Measurements from ENCODE around the gene AGAP1.

AGAP1 gene

DNA sequence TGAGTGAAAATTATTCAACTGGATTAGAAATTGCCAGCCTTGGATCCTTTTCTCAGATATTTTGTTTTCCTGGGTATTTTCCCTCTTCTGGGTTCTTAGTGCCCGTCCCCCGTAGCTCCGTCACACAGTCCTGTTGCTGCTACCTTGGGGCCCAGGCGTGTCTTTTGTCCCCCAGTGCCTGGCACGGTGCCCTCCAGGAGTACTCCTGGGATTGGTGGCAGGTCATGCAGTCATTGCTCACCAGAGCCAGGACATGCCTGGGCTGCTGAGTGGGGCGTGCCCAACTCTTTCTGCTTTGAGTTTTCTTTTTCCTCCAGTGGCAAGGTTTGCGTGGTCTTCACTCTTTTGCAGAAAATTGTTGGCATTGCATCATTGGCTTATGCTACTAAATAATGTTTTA is 275.2 kb downstream of the AGAP1 start:
- no peak for DNase-seq (ENCODE audit: low spot score)

- no peak for DNase-seq (ENCODE audit: low spot score)
Observed at GRCh38 chr2:235770909-235771820, 277.3 kb downstream of the AGAP1 start.

GRCh38 chr2:235773188-235773928 is 279.5 kb downstream of the AGAP1 start:
- no peak for DNase-seq (ENCODE audit: low spot score)

DNA sequence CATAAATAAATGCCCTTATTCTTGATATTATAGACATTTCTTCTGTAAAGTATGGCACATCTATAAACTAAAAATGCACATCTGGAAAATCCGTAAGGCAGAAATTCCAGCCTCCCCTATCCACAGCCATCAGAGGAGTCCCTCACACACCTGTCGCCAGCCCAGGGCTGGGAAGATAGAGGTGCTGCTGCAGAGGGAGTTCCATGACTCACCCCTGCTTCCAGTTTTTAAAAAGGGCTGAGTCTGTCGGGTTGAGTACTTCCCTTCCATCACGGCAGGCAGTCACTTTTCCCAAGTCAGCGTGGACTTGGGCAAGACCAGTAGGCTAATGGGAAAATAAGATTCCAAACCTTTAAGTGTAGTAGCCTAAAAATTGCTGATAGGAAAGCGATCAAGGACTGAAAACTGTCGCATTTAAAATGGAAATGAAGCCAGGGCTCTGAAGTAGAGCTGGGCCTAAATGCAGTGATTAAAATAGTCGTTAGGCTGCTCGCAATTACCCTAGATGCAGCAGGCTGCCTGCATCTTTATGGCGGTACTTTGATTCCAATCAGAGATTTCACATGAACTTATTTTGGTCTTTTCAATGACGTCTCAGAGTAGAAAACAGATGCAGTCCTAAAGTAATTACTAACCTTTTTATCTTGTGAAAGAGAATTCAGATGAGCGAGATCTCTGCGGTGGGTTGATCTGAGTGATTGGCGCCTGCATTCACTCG is 280.5 kb downstream of the AGAP1 start:
- no peak for DNase-seq (ENCODE audit: low spot score)

DNA sequence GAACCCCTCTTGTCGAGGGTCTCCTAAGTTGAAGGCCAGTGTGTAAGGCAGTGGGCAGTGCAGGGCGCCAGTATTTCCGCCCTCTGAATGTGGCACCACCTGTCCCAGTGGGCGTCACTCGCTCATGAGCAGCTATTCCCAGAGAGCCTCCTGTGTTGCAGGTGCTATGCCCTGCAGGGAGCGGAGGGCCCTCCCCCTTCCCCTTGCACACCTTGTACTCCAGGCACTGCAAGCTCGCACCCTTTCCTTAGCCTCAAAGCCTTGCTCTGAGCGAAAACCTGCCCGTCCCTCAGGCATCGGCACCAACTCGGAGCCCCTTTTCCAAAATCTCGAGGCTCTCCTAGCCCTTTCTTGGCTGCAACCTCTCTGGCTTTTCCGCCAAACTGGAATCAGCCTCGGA is 282.7 kb downstream of the AGAP1 start:
- DNase-seq (ENCODE audit: low spot score): no peak

- peak; percentile 75 for DNase-seq (ENCODE audit: low spot score)
Observed at GRCh38 chr2:235779444-235779896, 285.6 kb downstream of the AGAP1 start.

GRCh38 chr2:235780401-235780800 is 286.6 kb downstream of the AGAP1 start:
- no peak for DNase-seq (ENCODE audit: low spot score)

DNA sequence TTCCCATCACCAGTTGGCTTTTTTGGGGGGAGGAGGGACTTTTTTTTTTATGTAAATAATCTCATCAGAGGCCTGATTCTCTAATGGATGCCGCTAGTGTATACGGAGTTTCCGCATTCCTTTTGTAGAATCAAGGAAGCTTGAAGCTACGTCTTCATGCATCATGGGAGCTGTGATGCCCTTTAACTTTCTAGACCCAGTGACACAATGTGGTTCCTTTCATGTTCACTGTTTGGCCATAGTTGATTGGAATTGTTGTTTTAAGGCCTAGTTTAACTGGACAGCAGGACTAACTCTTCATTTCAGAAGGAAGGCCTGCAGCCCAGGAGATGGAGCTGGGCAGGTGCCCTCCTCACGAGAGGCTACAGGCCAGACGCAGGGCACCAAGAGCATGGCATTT is 287.9 kb downstream of the AGAP1 start:
- DNase-seq (ENCODE audit: low spot score): no peak

- DNase-seq (ENCODE audit: low spot score): no peak
Observed at GRCh38 chr2:235784788-235785187, 290.9 kb downstream of the AGAP1 start.

- no peak for DNase-seq (ENCODE audit: low spot score)
Observed at GRCh38 chr2:235789552-235789951, 295.7 kb downstream of the AGAP1 start.

GRCh38 chr2:235793163-235793752 is 299.4 kb downstream of the AGAP1 start:
- peak; percentile 27 for DNase-seq (ENCODE audit: low spot score)

DNA sequence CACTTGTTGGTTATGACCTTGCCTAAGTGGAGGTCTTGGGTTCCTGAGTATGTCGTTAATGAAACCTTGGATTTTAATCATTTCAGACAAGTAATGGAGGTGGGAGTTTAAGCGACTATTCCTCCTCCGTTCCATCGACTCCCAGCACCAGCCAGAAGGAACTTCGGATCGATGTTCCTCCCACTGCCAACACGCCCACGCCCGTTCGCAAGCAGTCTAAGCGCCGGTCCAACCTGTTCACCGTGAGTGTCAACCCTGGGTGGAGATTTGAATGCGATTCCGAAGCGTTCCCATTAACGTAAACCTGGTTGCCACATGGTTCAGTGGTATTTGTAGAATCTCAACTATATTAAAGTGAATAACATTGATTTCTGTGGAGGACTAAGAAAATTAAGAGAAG is 305.4 kb downstream of the AGAP1 start:
- no peak for DNase-seq (ENCODE audit: low spot score)

GRCh38 chr2:235802542-235802941 is 308.7 kb downstream of the AGAP1 start:
- DNase-seq (ENCODE audit: low spot score): no peak

DNA sequence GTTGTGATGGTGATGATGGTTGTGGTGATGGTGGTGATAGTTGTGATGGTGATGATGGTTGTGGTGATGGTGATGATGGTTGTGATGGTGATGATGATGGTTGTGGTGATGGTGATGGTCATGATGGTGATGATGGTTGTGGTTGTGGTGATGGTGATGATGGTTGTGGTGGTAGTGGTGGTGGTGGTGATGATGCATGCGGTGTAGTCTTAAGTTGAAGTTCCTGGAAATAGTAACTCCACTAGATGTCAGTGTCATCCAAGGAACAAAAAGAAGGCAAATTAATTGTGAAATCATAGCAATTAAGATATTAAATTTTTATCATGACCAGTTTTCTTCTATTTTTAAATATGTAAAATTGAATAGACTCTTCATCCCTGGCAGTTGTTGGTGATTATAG is 309.2 kb downstream of the AGAP1 start:
- DNase-seq (ENCODE audit: low spot score): no peak

DNA sequence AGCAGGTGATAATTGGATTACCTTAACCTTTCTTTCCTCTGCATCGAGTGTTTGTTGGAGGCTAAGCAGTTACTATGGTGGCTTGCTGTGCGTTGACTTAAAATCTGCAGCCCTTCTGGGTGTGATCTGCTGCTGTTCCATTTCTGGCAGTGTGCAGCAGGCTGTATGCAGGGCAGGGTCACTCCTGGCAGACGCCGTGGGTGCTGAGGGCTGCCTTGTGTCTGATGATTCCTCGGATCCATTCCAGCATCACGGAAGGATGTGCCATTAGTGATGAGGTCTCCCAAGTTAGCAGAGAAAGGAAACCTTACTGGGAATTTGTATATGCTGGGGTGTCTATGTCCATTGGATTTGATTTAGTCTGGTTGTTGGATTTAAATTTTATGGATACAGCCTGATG is 310.8 kb downstream of the AGAP1 start:
- DNase-seq (ENCODE audit: low spot score): no peak

DNA sequence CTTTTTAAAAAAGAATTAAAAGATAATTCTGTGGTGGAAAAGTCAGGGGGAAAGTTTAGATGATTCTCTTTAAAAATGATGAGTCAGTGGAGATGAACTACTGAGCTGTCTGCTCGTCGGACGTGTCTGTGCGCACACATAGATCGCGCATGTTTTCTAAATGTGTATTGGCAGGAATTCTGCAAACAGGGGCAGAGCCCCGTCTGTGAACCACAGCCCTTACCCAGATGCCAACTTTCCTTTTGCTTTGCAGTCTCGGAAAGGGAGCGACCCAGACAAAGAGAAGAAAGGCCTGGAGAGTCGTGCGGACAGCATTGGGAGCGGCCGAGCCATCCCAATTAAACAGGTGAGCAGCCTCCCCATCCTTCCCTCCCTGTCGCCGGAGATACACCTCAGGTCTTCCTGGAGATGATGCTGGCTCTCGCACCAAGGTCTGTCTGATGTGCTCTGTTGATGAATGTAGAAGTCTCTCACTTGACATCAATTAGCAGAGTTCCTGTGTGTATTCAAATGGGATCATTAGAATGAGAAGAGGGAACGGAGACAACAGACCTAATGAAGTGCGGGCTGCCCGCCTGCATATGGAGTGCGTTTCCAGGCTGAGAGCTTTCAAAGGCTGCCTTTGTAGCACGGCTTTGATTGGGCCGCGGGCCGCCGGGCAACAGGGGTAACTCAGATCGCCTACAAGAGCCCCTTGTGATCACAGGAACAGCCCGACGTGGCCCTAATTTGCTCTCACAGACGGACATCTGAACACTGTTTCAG is 313.3 kb downstream of the AGAP1 start:
- DNase-seq (ENCODE audit: low spot score): no peak

GRCh38 chr2:235808366-235808765 is 314.5 kb downstream of the AGAP1 start:
- DNase-seq (ENCODE audit: low spot score): no peak

DNA sequence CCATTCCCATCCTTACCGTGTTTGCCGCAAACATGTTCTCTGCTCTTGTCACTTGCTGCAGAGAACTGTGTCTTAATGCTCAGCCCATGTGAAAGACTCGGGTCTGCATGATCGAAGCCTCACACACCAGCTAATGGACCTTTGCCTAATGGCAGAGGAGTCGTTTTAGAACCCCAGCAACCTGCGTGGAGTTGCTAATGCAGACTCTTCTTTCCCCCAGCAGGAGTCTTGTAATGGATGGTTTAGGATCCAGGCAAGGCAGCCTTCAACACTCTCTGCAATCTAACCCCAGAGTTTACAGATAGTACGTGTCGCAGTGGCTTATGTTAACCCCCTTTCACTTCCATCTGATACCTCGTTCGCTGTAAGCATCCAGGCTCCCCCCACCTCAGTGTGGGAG is 316.4 kb downstream of the AGAP1 start:
- no peak for DNase-seq (ENCODE audit: low spot score)

DNA sequence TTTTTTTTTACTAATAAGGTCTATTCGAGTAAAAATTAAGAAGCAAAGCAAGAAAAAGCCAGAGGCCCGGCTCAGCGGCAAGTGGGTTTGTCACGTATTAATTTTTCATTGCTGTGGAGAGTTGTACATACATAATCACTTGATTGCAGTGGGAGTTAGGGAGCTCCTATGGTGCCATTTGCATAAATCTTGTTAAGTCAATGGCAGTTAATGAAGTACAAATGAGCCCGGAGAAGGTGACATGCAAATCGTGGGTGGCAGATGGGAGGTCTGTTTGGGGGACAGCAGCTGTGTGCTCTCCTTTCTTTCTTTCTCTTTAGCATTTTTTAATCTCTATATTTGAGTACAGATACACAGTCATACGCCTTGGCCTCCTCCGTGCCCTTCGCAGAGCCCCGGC is 317.0 kb downstream of the AGAP1 start:
- DNase-seq (ENCODE audit: low spot score): no peak

DNA sequence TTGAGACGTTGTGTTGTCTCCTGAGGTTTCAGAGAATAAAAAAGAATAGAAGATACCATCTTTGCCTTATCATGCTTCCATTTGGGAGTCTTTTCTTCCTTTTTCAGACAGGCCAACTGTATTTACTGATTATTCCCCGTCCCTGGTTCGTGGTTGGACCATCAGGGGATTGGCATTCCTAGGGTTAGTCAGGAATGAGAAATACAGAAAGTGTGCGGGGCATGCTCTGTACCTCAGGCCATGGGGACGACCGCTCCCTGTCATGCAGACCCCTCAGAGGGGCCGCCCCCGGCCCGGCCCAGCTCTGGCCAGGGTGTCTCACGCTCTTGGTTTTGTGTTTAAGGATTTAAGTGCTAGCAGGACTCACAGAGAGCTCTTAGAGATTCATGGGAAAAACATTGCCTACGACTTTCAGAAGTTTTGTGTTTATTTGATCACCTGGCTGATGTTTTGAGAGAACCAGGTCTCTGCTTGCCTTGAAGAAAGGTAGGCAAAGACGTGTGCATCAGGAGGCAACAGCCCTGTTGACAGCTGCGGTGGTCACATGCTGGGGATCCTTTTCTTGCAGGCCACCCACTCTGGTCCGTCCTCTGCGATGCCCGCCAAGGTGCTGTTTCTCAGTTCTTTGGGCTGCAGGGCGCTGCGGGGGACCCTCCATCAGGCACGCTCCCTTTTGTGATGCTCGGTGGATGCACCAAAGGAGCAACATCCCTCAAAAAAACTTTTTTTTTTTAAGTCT is 317.8 kb downstream of the AGAP1 start:
- no peak for DNase-seq (ENCODE audit: low spot score)

- no peak for DNase-seq (ENCODE audit: low spot score)
Observed at GRCh38 chr2:235812185-235812665, 318.4 kb downstream of the AGAP1 start.

Data from HuH-7.5 (cell line).